ENCODE results near the gene MRAS.

The MRAS gene

GRCh38 chr3:138347960-138348753, at the start of gene MRAS:
TSS of gene MRAS (plus strand) at chr3:138348579. CDS start at chr3:138372884, 24,305 bp downstream.
- DNase-seq (ENCODE audit: extremely low spot score, insufficient read length, low read depth) (no peak), FAIRE-seq (no peak)

- FAIRE-seq (no peak), DNase-seq (ENCODE audit: extremely low spot score, insufficient read length, low read depth) (no peak)
Measured at GRCh38 chr3:138300647-138301046, 47.7 kb upstream of the MRAS start.

- FAIRE-seq = no peak
- no peak for DNase-seq (ENCODE audit: extremely low spot score, insufficient read length, low read depth)
Measured at GRCh38 chr3:138303474-138303873, 44.9 kb upstream of the MRAS start.

- no peak for DNase-seq (ENCODE audit: extremely low spot score, insufficient read length, low read depth)
- no peak for FAIRE-seq
Measured at GRCh38 chr3:138307899-138308298, 40.5 kb upstream of the MRAS start.

- DNase-seq (ENCODE audit: extremely low spot score, insufficient read length, low read depth) (no peak), FAIRE-seq (no peak)
Measured at GRCh38 chr3:138308783-138309182, 39.6 kb upstream of the MRAS start.

- no peak for FAIRE-seq
- DNase-seq (ENCODE audit: extremely low spot score, insufficient read length, low read depth) = no peak
Measured at GRCh38 chr3:138310494-138310893, 37.9 kb upstream of the MRAS start.

- DNase-seq (ENCODE audit: extremely low spot score, insufficient read length, low read depth) (no peak), FAIRE-seq (no peak)
Measured at GRCh38 chr3:138314751-138315150, 33.6 kb upstream of the MRAS start.

GRCh38 chr3:138317687-138318086, 30.7 kb upstream of the MRAS start:
- FAIRE-seq (no peak), DNase-seq (ENCODE audit: extremely low spot score, insufficient read length, low read depth) (no peak)

GRCh38 chr3:138323971-138324370, 24.4 kb upstream of the MRAS start:
- DNase-seq (ENCODE audit: extremely low spot score, insufficient read length, low read depth) (no peak), FAIRE-seq (no peak)

- DNase-seq (ENCODE audit: extremely low spot score, insufficient read length, low read depth) = no peak
- no peak for FAIRE-seq
Measured at GRCh38 chr3:138325990-138326389, 22.4 kb upstream of the MRAS start.

- DNase-seq (ENCODE audit: extremely low spot score, insufficient read length, low read depth) (no peak), FAIRE-seq (no peak)
Measured at GRCh38 chr3:138326866-138327595, 21.3 kb upstream of the MRAS start.

GRCh38 chr3:138327831-138328230, 20.5 kb upstream of the MRAS start:
- no peak for FAIRE-seq
- no peak for DNase-seq (ENCODE audit: extremely low spot score, insufficient read length, low read depth)

GRCh38 chr3:138328341-138328740, 20.0 kb upstream of the MRAS start:
- no peak for FAIRE-seq
- DNase-seq (ENCODE audit: extremely low spot score, insufficient read length, low read depth) = no peak

GRCh38 chr3:138329127-138329983, 19.0 kb upstream of the MRAS start, which contains the start of gene NME9:
TSS of gene NME9 (minus strand) at chr3:138329851. CDS start at chr3:138329335, 516 bp downstream.
- FAIRE-seq = peak; percentile 41
- DNase-seq (ENCODE audit: extremely low spot score, insufficient read length, low read depth) = peak; percentile 50

GRCh38 chr3:138329984-138330293, 18.4 kb upstream of the MRAS start:
- DNase-seq (ENCODE audit: extremely low spot score, insufficient read length, low read depth) (no peak), FAIRE-seq (no peak)

- FAIRE-seq (no peak), DNase-seq (ENCODE audit: extremely low spot score, insufficient read length, low read depth) (no peak)
Measured at GRCh38 chr3:138331143-138331894, 17.1 kb upstream of the MRAS start.

- FAIRE-seq (no peak), DNase-seq (ENCODE audit: extremely low spot score, insufficient read length, low read depth) (no peak)
Measured at GRCh38 chr3:138332472-138333073, 15.8 kb upstream of the MRAS start.

- DNase-seq (ENCODE audit: extremely low spot score, insufficient read length, low read depth) (no peak), FAIRE-seq (no peak)
Measured at GRCh38 chr3:138334608-138335007, 13.8 kb upstream of the MRAS start.

GRCh38 chr3:138336454-138336999, 11.9 kb upstream of the MRAS start:
- no peak for DNase-seq (ENCODE audit: extremely low spot score, insufficient read length, low read depth)
- FAIRE-seq = no peak

Measured in GM18507 (cell line).